ENCODE data around the gene CCDC110.

Gene CCDC110

DNA sequence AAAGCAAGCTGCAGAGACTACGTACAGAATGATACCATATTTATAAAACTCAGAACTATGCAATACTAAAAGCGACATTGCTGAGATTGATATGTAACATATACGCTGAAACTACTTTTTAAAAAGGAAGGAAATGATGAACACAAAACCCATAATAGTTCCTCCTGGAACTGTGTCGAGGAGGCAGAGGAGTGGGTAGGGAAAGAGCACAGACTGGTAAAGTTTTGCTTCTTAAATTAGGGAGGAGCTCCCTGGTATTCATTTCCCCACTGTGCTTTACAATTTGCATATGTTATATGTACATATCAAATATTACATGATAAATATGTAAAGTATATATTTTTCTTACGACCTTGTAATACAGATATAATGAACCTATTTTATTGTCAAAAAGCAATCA, 59.7 kb downstream of the CCDC110 start:
- no peaks in the 10 kb centered on the region for H3K79me1 ChIP-seq (ENCODE audit: low read length)
- H3K79me2 ChIP-seq (ENCODE audit: control insufficient read depth, insufficient read depth, low read length) = no peaks in the 10 kb centered on the region
- no peak overlapping the region for H4K8ac ChIP-seq (ENCODE audit: low read depth, low read length)
- H2BK5ac ChIP-seq (ENCODE audit: low read length) = no peak overlapping the region
- no peak overlapping the region for H2BK15ac ChIP-seq (replicated peaks; ENCODE audit: low read depth)
- H3K27ac ChIP-seq (ENCODE audit: low read depth, low read length) = no peak overlapping the region
- no peak overlapping the region for H3K18ac ChIP-seq (ENCODE audit: low read length)
- DNase-seq = no peak
- H3K4me3 ChIP-seq (ENCODE audit: low read length) = no peak overlapping the region
- H3K23ac ChIP-seq (ENCODE audit: low read length) = no peak overlapping the region
- no peak overlapping the region for H3K9ac ChIP-seq (ENCODE audit: low read length)
- H3K4me2 ChIP-seq (ENCODE audit: low read length) = no peak overlapping the region
- H3K27me3 ChIP-seq (ENCODE audit: insufficient read depth, low read length, poor library complexity) = no peaks in the 10 kb centered on the region
- peaks cover 4% of the 10 kb centered on the region for H3K36me3 ChIP-seq (ENCODE audit: control insufficient read depth, insufficient read depth, low read length)
- no CpG with 5 or more reads among the region's 5 CpGs for WGBS (ENCODE audit: extremely low coverage, insufficient coverage, low lambda C conversion rate)
- H2AK5ac ChIP-seq (ENCODE audit: low read length) = no peak overlapping the region
- H3K4ac ChIP-seq (ENCODE audit: low read depth, low read length) = no peak overlapping the region
- no peak overlapping the region for H3K56ac ChIP-seq (ENCODE audit: low read length)
- H2BK120ac ChIP-seq (ENCODE audit: low read depth, low read length) = no peak overlapping the region
- no peaks in the 10 kb centered on the region for H3K4me1 ChIP-seq (ENCODE audit: control insufficient read depth, low read depth, low read length)
- H4K5ac ChIP-seq (ENCODE audit: low read length) = no peak overlapping the region

- Histone ChIP-seq H3K4me3 (ENCODE audit: low read length) (no peak overlapping the region), H4K8ac (ENCODE audit: low read depth, low read length) (no peak overlapping the region), H3K79me2 (ENCODE audit: control insufficient read depth, insufficient read depth, low read length) (no peaks in the 10 kb centered on the region), H3K9ac (ENCODE audit: low read length) (no peak overlapping the region), H4K5ac (ENCODE audit: low read length) (no peak overlapping the region), H3K36me3 (ENCODE audit: control insufficient read depth, insufficient read depth, low read length) (peaks cover 4% of the 10 kb centered on the region), H3K27ac (ENCODE audit: low read depth, low read length) (no peak overlapping the region), H2BK15ac (replicated peaks; ENCODE audit: low read depth) (no peak overlapping the region), H2BK120ac (ENCODE audit: low read depth, low read length) (no peak overlapping the region), H2BK5ac (ENCODE audit: low read length) (no peak overlapping the region), H3K4me1 (ENCODE audit: control insufficient read depth, low read depth, low read length) (no peaks in the 10 kb centered on the region), H3K23ac (ENCODE audit: low read length) (no peak overlapping the region), H3K56ac (ENCODE audit: low read length) (no peak overlapping the region), H3K4ac (ENCODE audit: low read depth, low read length) (no peak overlapping the region), H3K79me1 (ENCODE audit: low read length) (no peaks in the 10 kb centered on the region), H2AK5ac (ENCODE audit: low read length) (no peak overlapping the region), H3K4me2 (ENCODE audit: low read length) (no peak overlapping the region), H3K27me3 (ENCODE audit: insufficient read depth, low read length, poor library complexity) (no peaks in the 10 kb centered on the region), H3K18ac (ENCODE audit: low read length) (no peak overlapping the region)
- WGBS (ENCODE audit: extremely low coverage, insufficient coverage, low lambda C conversion rate) = no CpG with 5 or more reads among the region's 2 CpGs
- no peak for DNase-seq
Measured at GRCh38 chr4:185408432-185408831, 63.1 kb downstream of the CCDC110 start.

DNA sequence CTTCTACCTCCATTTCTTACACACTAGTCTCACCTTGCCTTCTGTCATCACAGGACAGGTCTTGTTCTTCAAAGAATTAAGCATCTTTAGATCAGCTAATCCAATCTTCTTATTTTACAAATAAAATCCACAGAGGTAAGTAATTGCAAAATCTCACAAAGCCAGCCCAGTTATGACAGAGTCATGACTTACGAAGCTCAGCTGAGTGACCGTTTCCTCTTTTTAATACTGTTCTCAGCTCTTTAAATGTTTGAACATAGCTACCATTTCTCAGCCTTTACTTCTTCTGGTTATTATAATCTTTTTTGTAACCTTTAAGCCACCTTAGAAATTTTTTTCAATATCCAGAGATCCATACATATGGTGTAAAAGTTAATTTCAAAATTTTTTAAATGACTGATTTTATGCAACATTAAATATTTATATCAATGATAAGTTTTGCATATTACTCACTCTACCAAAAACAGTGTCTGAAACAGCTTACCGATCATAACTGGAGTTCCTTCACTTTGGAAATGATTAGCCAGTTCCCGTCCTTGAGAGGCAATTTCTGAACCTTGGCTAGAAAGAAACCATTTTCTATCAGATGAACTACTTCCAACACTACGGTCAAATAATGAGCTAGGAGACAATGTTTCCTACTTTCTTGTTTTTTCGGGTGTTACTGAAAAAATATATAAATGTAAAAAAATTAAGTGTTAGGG, 66.1 kb downstream of the CCDC110 start:
- Histone ChIP-seq H3K23ac (ENCODE audit: low read length) (no peak overlapping the region), H4K8ac (ENCODE audit: low read depth, low read length) (no peak overlapping the region), H4K5ac (ENCODE audit: low read length) (no peak overlapping the region), H2BK15ac (replicated peaks; ENCODE audit: low read depth) (no peak overlapping the region), H3K79me2 (ENCODE audit: control insufficient read depth, insufficient read depth, low read length) (no peaks in the 10 kb centered on the region), H3K27ac (ENCODE audit: low read depth, low read length) (no peak overlapping the region), H2AK5ac (ENCODE audit: low read length) (no peak overlapping the region), H3K4me1 (ENCODE audit: control insufficient read depth, low read depth, low read length) (no peaks in the 10 kb centered on the region), H3K4ac (ENCODE audit: low read depth, low read length) (no peak overlapping the region), H2BK5ac (ENCODE audit: low read length) (no peak overlapping the region), H3K27me3 (ENCODE audit: insufficient read depth, low read length, poor library complexity) (no peaks in the 10 kb centered on the region), H3K4me3 (ENCODE audit: low read length) (no peak overlapping the region), H3K18ac (ENCODE audit: low read length) (no peak overlapping the region), H3K56ac (ENCODE audit: low read length) (no peak overlapping the region), H2BK120ac (ENCODE audit: low read depth, low read length) (no peak overlapping the region), H3K9ac (ENCODE audit: low read length) (no peak overlapping the region), H3K4me2 (ENCODE audit: low read length) (no peak overlapping the region), H3K36me3 (ENCODE audit: control insufficient read depth, insufficient read depth, low read length) (no peaks in the 10 kb centered on the region), H3K79me1 (ENCODE audit: low read length) (no peaks in the 10 kb centered on the region)
- no CpG with 5 or more reads among the region's 6 CpGs for WGBS (ENCODE audit: extremely low coverage, insufficient coverage, low lambda C conversion rate)
- DNase-seq = no peak

DNA sequence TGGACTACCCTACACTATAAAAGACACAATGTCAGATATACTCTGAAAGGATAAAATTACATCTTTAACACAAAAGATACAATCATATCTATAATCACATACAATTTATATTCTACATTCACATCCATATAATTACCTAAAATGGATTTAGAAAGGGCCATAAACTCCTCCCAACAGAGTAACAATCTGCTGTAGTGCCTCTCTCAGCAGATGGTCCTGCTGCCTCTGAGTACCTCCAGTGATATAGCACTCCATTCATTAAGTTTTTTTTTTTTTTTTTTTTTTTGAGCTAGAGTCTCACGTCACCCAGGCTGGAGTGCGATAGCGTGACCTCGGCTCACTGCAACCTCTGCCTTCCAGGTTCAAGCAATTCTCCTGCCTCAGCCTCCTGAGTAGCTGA, 67.5 kb downstream of the CCDC110 start:
- Histone ChIP-seq H2BK15ac (replicated peaks; ENCODE audit: low read depth) (no peak overlapping the region), H3K4me3 (ENCODE audit: low read length) (no peak overlapping the region), H3K79me1 (ENCODE audit: low read length) (no peaks in the 10 kb centered on the region), H3K4me1 (ENCODE audit: control insufficient read depth, low read depth, low read length) (no peaks in the 10 kb centered on the region), H3K27ac (ENCODE audit: low read depth, low read length) (no peak overlapping the region), H3K36me3 (ENCODE audit: control insufficient read depth, insufficient read depth, low read length) (no peaks in the 10 kb centered on the region), H3K9ac (ENCODE audit: low read length) (no peak overlapping the region), H3K23ac (ENCODE audit: low read length) (no peak overlapping the region), H2BK5ac (ENCODE audit: low read length) (no peak overlapping the region), H2AK5ac (ENCODE audit: low read length) (no peak overlapping the region), H4K5ac (ENCODE audit: low read length) (no peak overlapping the region), H3K27me3 (ENCODE audit: insufficient read depth, low read length, poor library complexity) (no peaks in the 10 kb centered on the region), H3K4me2 (ENCODE audit: low read length) (no peak overlapping the region), H4K8ac (ENCODE audit: low read depth, low read length) (no peak overlapping the region), H3K4ac (ENCODE audit: low read depth, low read length) (no peak overlapping the region), H3K56ac (ENCODE audit: low read length) (no peak overlapping the region), H3K18ac (ENCODE audit: low read length) (no peak overlapping the region), H2BK120ac (ENCODE audit: low read depth, low read length) (no peak overlapping the region), H3K79me2 (ENCODE audit: control insufficient read depth, insufficient read depth, low read length) (no peaks in the 10 kb centered on the region)
- no CpG with 5 or more reads among the region's 4 CpGs for WGBS (ENCODE audit: extremely low coverage, insufficient coverage, low lambda C conversion rate)
- DNase-seq = no peak

GRCh38 chr4:185399466-185399865, 72.1 kb downstream of the CCDC110 start:
- no peak overlapping the region for H3K4me2 ChIP-seq (ENCODE audit: low read length)
- H3K9ac ChIP-seq (ENCODE audit: low read length) = no peak overlapping the region
- H2BK120ac ChIP-seq (ENCODE audit: low read depth, low read length) = no peak overlapping the region
- H3K56ac ChIP-seq (ENCODE audit: low read length) = no peak overlapping the region
- no peaks in the 10 kb centered on the region for H3K27me3 ChIP-seq (ENCODE audit: insufficient read depth, low read length, poor library complexity)
- no peaks in the 10 kb centered on the region for H3K36me3 ChIP-seq (ENCODE audit: control insufficient read depth, insufficient read depth, low read length)
- no peak for DNase-seq
- no peak overlapping the region for H3K23ac ChIP-seq (ENCODE audit: low read length)
- no peak overlapping the region for H2BK5ac ChIP-seq (ENCODE audit: low read length)
- no peak overlapping the region for H3K27ac ChIP-seq (ENCODE audit: low read depth, low read length)
- H3K18ac ChIP-seq (ENCODE audit: low read length) = no peak overlapping the region
- no peak overlapping the region for H2AK5ac ChIP-seq (ENCODE audit: low read length)
- H2BK15ac ChIP-seq (replicated peaks; ENCODE audit: low read depth) = no peak overlapping the region
- H4K8ac ChIP-seq (ENCODE audit: low read depth, low read length) = no peak overlapping the region
- WGBS (ENCODE audit: extremely low coverage, insufficient coverage, low lambda C conversion rate) = no CpG with 5 or more reads among the region's 8 CpGs
- no peaks in the 10 kb centered on the region for H3K4me1 ChIP-seq (ENCODE audit: control insufficient read depth, low read depth, low read length)
- H4K5ac ChIP-seq (ENCODE audit: low read length) = no peak overlapping the region
- H3K4ac ChIP-seq (ENCODE audit: low read depth, low read length) = no peak overlapping the region
- no peaks in the 10 kb centered on the region for H3K79me1 ChIP-seq (ENCODE audit: low read length)
- H3K4me3 ChIP-seq (ENCODE audit: low read length) = no peak overlapping the region
- no peaks in the 10 kb centered on the region for H3K79me2 ChIP-seq (ENCODE audit: control insufficient read depth, insufficient read depth, low read length)

DNA sequence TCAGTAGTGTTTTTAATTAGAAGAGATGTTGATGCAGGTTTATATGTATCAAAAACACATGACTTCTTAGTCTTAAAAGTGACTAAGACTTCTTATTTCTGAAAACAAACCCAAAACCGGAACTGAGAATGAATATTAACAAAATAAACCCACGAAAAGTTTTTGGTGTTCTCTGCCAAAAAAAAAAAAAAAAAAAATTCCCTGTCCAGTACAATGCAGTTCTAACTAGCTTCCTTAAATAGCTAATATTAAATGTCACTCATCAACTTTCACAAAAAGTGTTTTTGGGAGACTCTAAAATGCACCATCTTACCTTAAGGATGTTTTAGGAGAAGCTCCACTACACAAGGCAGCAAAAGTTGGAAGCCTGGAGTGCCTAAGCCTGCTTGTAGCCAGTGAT, 72.9 kb downstream of the CCDC110 start:
- no peak overlapping the region for H3K18ac ChIP-seq (ENCODE audit: low read length)
- H4K5ac ChIP-seq (ENCODE audit: low read length) = no peak overlapping the region
- H3K56ac ChIP-seq (ENCODE audit: low read length) = no peak overlapping the region
- H2BK120ac ChIP-seq (ENCODE audit: low read depth, low read length) = no peak overlapping the region
- H3K27me3 ChIP-seq (ENCODE audit: insufficient read depth, low read length, poor library complexity) = no peaks in the 10 kb centered on the region
- H3K79me1 ChIP-seq (ENCODE audit: low read length) = no peaks in the 10 kb centered on the region
- DNase-seq = no peak
- H3K27ac ChIP-seq (ENCODE audit: low read depth, low read length) = no peak overlapping the region
- H3K4me2 ChIP-seq (ENCODE audit: low read length) = no peak overlapping the region
- no peak overlapping the region for H3K23ac ChIP-seq (ENCODE audit: low read length)
- H2BK15ac ChIP-seq (replicated peaks; ENCODE audit: low read depth) = no peak overlapping the region
- H3K79me2 ChIP-seq (ENCODE audit: control insufficient read depth, insufficient read depth, low read length) = no peaks in the 10 kb centered on the region
- no peak overlapping the region for H3K9ac ChIP-seq (ENCODE audit: low read length)
- H2BK5ac ChIP-seq (ENCODE audit: low read length) = no peak overlapping the region
- H3K4ac ChIP-seq (ENCODE audit: low read depth, low read length) = no peak overlapping the region
- H4K8ac ChIP-seq (ENCODE audit: low read depth, low read length) = no peak overlapping the region
- H3K36me3 ChIP-seq (ENCODE audit: control insufficient read depth, insufficient read depth, low read length) = no peaks in the 10 kb centered on the region
- H3K4me3 ChIP-seq (ENCODE audit: low read length) = no peak overlapping the region
- no peaks in the 10 kb centered on the region for H3K4me1 ChIP-seq (ENCODE audit: control insufficient read depth, low read depth, low read length)
- WGBS (ENCODE audit: extremely low coverage, insufficient coverage, low lambda C conversion rate) = no CpG with 5 or more reads among the region's 2 CpGs
- H2AK5ac ChIP-seq (ENCODE audit: low read length) = no peak overlapping the region
